Neural cell (in vitro differentiated cells): ENCODE results near the gene ACTL8. TPM values are rescaled to one million over a fixed set of nuclear protein-coding genes. Genes with fewer than 3 reads are reported as not detected.

ENCODE experiments used
- H2AFZ ChIP-seq: fragments of 200-600, 300-800 bp; sonication (generic), shearing (Covaris generic); 2 replicates; pipeline ENCODE4 v1.6.0; 2014; ENCODE audit warnings: low read depth, mild to moderate bottlenecking, antibody characterized with exemption, low read length, moderate library complexity
- H3F3A ChIP-seq: fragments of 200-600 bp; shearing (Covaris generic); 2 replicates; pipeline ENCODE4 v1.6.1; 2016; ENCODE audit warnings: mild to moderate bottlenecking, moderate library complexity, mixed read lengths, antibody characterized with exemption, low read length; ENCODE audit not compliant: insufficient read depth, poor library complexity, severe bottlenecking
- H3K27ac ChIP-seq: fragments of 200-600, 300-800 bp; sonication (generic), shearing (Covaris generic); 2 replicates; pipeline ENCODE4 v1.5.1; 2014; ENCODE audit warnings: mild to moderate bottlenecking, low read length, moderate library complexity
- H3K27me3 ChIP-seq: fragments of 300-800, 200-600 bp; sonication (generic), shearing (Covaris generic); 2 replicates; pipeline ENCODE4 v1.6.0; 2014; ENCODE audit warnings: mild to moderate bottlenecking, low read depth, low read length, moderate library complexity; ENCODE audit not compliant: insufficient read depth
- H3K36me3 ChIP-seq: fragments of 300-800, 200-600 bp; sonication (generic), shearing (Covaris generic); 2 replicates; pipeline ENCODE4 v1.5.1; 2014; ENCODE audit warnings: mild to moderate bottlenecking, antibody characterized with exemption, low read length, moderate library complexity; ENCODE audit not compliant: insufficient read depth
- H3K4me2 ChIP-seq: fragments of 300-800, 200-600 bp; sonication (generic), shearing (Covaris generic); 2 replicates; pipeline ENCODE4 v1.6.0; 2014; ENCODE audit warnings: mild to moderate bottlenecking, low read length
- H3K4me3 ChIP-seq: fragments of 300-800, 200-600 bp; sonication (generic), shearing (Covaris generic); 2 replicates; pipeline ENCODE4 v1.5.1; 2014; ENCODE audit warnings: mild to moderate bottlenecking, low read length, moderate library complexity
- H3K79me2 ChIP-seq: fragments of 200-600 bp; shearing (Covaris generic); replicated peaks from 2 replicates; pipeline ENCODE4 v1.6.0; 2014; ENCODE audit warnings: mild to moderate bottlenecking, low read length, moderate library complexity; ENCODE audit not compliant: insufficient read depth
- H3K9ac ChIP-seq: fragments of 300-800, 200-600 bp; sonication (generic), shearing (Covaris generic); 2 replicates; pipeline ENCODE4 v1.6.1; 2016; ENCODE audit warnings: mild to moderate bottlenecking, low read length, mixed read lengths
- H3K9me2 ChIP-seq: fragments of 200-600 bp; shearing (Covaris generic); 2 replicates; pipeline ENCODE4 v1.6.1; 2016; ENCODE audit warnings: mild to moderate bottlenecking, low read length, mixed read lengths; ENCODE audit not compliant: insufficient read depth
- H3K9me3 ChIP-seq: fragments of 200-600, 300-800 bp; sonication (generic), shearing (Covaris generic); 2 replicates; pipeline ENCODE4 v1.6.1; 2016; ENCODE audit warnings: mild to moderate bottlenecking, mixed run types, low read length, moderate library complexity, mixed read lengths
- H4K20me1 ChIP-seq: fragments of 200-600 bp; shearing (Covaris generic); 2 replicates; pipeline ENCODE4 v1.6.1; 2016; ENCODE audit warnings: mild to moderate bottlenecking, mixed run types; ENCODE audit not compliant: insufficient read depth
- EP300 ChIP-seq: fragments of 450-650 bp; conservative IDR thresholded peaks from 2 replicates; pipeline ENCODE4 v1.6.1; 2014; ENCODE audit warnings: antibody characterized with exemption, mild to moderate bottlenecking, moderate library complexity; ENCODE audit not compliant: poor library complexity, severe bottlenecking
- EZH2 ChIP-seq: fragments of 200-600, 300-800 bp; shearing (Covaris generic), sonication (generic); IDR thresholded peaks from 2 replicates; pipeline ENCODE4 v1.6.1; 2014; ENCODE audit warnings: antibody characterized with exemption, low read length, borderline replicate concordance, mild to moderate bottlenecking; ENCODE audit not compliant: insufficient read depth, poor library complexity, severe bottlenecking
- MXI1 ChIP-seq: fragments of 450-650 bp; conservative IDR thresholded peaks from 2 replicates; pipeline ENCODE4 v1.6.1; 2014; ENCODE audit warnings: antibody characterized with exemption, mild to moderate bottlenecking; ENCODE audit not compliant: poor library complexity, severe bottlenecking
- POLR2AphosphoS5 ChIP-seq: IDR thresholded peaks from 2 replicates; pipeline ENCODE4 v1.6.1; 2012
- RAD21 ChIP-seq: fragments of 450-650 bp; conservative IDR thresholded peaks from 2 replicates; pipeline ENCODE4 v1.6.1; 2014; ENCODE audit warnings: antibody characterized with exemption, mild to moderate bottlenecking, moderate library complexity
- REST ChIP-seq: IDR thresholded peaks from 2 replicates; pipeline ENCODE4 v1.6.1; 2012; ENCODE audit warnings: borderline replicate concordance
- SMC3 ChIP-seq: fragments of 450-650 bp; conservative IDR thresholded peaks from 2 replicates; pipeline ENCODE4 v1.6.1; 2014; ENCODE audit warnings: antibody characterized with exemption, mild to moderate bottlenecking, moderate library complexity; ENCODE audit not compliant: poor library complexity
- TAF1 ChIP-seq: IDR thresholded peaks from 2 replicates; pipeline ENCODE4 v1.6.1; 2012; ENCODE audit warnings: low read depth
- polyA plus RNA-seq: library from polyadenylated mRNA; depleted of rRNA; stranded (reverse); fragments of >200 nt; gene quantifications from 2 replicates; pipeline ENCODE4 v1.2.3, GENCODE V29; 2014
- TF ChIP-seq, protein P1 (sequence below): fragments of 450-650 bp; IDR thresholded peaks from 2 replicates; pipeline ENCODE4 v1.5.1; 2014; ENCODE audit warnings: antibody characterized with exemption, mild to moderate bottlenecking, moderate library complexity; ENCODE audit not compliant: poor library complexity, severe bottlenecking

Gene ACTL8
- polyA plus RNA-seq, 1 donor from 2014 or later = not detected

DNA sequence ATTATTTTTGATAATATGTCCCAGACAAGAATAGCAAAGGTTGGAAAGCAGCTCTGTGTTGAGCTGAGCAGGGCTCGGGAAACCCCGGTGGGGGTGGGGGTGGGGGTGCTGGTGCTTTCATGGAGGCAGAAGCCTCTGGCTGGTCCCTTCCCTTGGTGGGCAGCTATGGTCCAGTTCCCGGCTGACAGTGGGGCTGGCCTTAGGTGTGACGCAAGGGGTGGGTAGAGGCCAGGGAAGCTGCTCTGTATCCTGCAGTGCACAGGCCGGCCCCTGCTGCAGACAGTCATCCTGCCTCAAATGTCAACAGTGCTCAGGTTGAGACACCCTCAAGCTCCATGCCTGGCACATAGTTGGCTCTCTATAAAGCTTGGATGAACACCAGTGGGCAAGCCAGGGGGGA, 8.9 kb downstream of the ACTL8 start:
- no peak overlapping the region for H3K4me3 ChIP-seq
- no peaks in the 10 kb centered on the region for H3F3A ChIP-seq
- peaks cover 6% of the 10 kb centered on the region for H3K9me3 ChIP-seq
- no peaks in the 10 kb centered on the region for H3K36me3 ChIP-seq
- no peaks in the 10 kb centered on the region for H3K27me3 ChIP-seq
- H3K27ac ChIP-seq = no peak overlapping the region
- H2AFZ ChIP-seq = no peak overlapping the region
- H3K79me2 ChIP-seq = no peaks in the 10 kb centered on the region
- H3K4me2 ChIP-seq = no peak overlapping the region
- H3K9ac ChIP-seq = no peak overlapping the region
- TF ChIP-seq SMC3 = no peak
- no peak for TF ChIP-seq EZH2
- TF ChIP-seq EP300 = no peak
- TF ChIP-seq, protein P1, sequence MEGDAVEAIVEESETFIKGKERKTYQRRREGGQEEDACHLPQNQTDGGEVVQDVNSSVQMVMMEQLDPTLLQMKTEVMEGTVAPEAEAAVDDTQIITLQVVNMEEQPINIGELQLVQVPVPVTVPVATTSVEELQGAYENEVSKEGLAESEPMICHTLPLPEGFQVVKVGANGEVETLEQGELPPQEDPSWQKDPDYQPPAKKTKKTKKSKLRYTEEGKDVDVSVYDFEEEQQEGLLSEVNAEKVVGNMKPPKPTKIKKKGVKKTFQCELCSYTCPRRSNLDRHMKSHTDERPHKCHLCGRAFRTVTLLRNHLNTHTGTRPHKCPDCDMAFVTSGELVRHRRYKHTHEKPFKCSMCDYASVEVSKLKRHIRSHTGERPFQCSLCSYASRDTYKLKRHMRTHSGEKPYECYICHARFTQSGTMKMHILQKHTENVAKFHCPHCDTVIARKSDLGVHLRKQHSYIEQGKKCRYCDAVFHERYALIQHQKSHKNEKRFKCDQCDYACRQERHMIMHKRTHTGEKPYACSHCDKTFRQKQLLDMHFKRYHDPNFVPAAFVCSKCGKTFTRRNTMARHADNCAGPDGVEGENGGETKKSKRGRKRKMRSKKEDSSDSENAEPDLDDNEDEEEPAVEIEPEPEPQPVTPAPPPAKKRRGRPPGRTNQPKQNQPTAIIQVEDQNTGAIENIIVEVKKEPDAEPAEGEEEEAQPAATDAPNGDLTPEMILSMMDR = no peak
- TF ChIP-seq RAD21 = no peak
- no peaks in the 10 kb centered on the region for H3K9me2 ChIP-seq
- H4K20me1 ChIP-seq = no peaks in the 10 kb centered on the region

DNA sequence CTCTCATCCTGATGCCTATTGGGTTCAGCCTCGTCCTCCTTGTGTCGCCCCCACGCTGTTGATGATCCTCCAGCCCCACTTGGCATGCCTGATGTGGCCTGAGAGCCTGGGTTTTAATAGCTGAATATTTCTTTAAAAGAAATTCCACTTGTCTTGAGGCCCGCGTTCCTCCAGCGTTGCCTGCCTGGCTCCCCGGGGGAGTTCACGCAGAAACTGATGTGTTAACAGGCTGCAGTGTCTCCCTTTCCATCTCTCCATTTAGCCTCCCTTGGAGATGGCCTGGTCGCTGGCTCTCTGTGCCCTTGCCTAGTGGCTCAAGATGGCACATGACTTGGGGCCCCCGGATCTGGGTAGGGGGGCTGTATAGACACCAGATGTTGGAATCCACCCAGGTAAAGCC, 9.5 kb downstream of the ACTL8 start:
- no peaks in the 10 kb centered on the region for H3K9me2 ChIP-seq
- H3F3A ChIP-seq = no peaks in the 10 kb centered on the region
- H3K27ac ChIP-seq = no peak overlapping the region
- H3K9me3 ChIP-seq = no peaks in the 10 kb centered on the region
- H3K79me2 ChIP-seq = no peaks in the 10 kb centered on the region
- H3K36me3 ChIP-seq = no peaks in the 10 kb centered on the region
- H3K4me2 ChIP-seq = no peak overlapping the region
- H3K9ac ChIP-seq = no peak overlapping the region
- no peaks in the 10 kb centered on the region for H3K27me3 ChIP-seq
- TF ChIP-seq, protein P1 = no peak
- no peak for TF ChIP-seq RAD21
- no peak for TF ChIP-seq EZH2
- TF ChIP-seq EP300 = no peak
- no peak for TF ChIP-seq POLR2AphosphoS5
- TF ChIP-seq SMC3 = no peak
- TF ChIP-seq TAF1 = no peak
- no peak for TF ChIP-seq MXI1
- TF ChIP-seq REST = no peak
- H4K20me1 ChIP-seq = no peaks in the 10 kb centered on the region
- H2AFZ ChIP-seq = no peak overlapping the region
- no peak overlapping the region for H3K4me3 ChIP-seq
